ENCODE data around the gene LONP2.

The LONP2 gene

DNA sequence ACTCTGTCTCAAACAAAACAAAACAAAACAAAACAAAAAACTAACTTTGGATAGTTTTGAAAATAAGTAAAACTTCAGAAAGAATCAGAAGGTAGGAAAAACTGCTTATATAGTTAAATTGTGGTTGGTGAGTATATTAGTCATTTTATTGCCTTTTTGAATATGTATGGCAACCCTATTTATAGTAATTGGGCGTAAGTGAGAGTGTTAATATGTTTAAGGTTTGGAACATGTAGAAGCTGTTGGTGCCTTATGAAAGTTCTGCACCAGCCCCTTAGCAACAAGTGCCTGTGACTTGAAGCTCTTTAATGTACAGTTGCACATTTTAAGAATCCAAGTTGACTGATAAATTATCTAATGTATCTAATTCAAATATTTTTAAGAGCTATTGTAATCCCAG, 50.6 kb downstream of the LONP2 start:
- H3K27ac ChIP-seq (ENCODE audit: low read length), result no peak overlapping the region
- peaks cover 7% of the 10 kb centered on the region for H3K36me3 ChIP-seq (replicated peaks; ENCODE audit: insufficient read depth, low read length)
- no peak overlapping the region for H2AFZ ChIP-seq (ENCODE audit: low read length)
- no peaks in the 10 kb centered on the region for H3K4me1 ChIP-seq (ENCODE audit: low read length)
- H3K4me2 ChIP-seq (ENCODE audit: low read depth, low read length), result no peak overlapping the region
- H3K79me2 ChIP-seq (ENCODE audit: low read length), result no peaks in the 10 kb centered on the region
- H3K27me3 ChIP-seq (replicated peaks; ENCODE audit: insufficient read depth, low read length), result no peaks in the 10 kb centered on the region
- TF ChIP-seq EZH2 (optimal IDR thresholded peaks at IDR 0.05; ENCODE audit: low read depth, low read length) (no peak), EZH2phosphoT487 (IDR thresholded peaks at IDR 0.05; ENCODE audit: low read length) (no peak)
- TF ChIP-seq, protein P1, sequence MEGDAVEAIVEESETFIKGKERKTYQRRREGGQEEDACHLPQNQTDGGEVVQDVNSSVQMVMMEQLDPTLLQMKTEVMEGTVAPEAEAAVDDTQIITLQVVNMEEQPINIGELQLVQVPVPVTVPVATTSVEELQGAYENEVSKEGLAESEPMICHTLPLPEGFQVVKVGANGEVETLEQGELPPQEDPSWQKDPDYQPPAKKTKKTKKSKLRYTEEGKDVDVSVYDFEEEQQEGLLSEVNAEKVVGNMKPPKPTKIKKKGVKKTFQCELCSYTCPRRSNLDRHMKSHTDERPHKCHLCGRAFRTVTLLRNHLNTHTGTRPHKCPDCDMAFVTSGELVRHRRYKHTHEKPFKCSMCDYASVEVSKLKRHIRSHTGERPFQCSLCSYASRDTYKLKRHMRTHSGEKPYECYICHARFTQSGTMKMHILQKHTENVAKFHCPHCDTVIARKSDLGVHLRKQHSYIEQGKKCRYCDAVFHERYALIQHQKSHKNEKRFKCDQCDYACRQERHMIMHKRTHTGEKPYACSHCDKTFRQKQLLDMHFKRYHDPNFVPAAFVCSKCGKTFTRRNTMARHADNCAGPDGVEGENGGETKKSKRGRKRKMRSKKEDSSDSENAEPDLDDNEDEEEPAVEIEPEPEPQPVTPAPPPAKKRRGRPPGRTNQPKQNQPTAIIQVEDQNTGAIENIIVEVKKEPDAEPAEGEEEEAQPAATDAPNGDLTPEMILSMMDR (IDR thresholded peaks at IDR 0.05; ENCODE audit: low read length), result no peak
- DNase-seq, result no peak
- H3K4me3 ChIP-seq (ENCODE audit: low read length), result no peak overlapping the region
- no peaks in the 10 kb centered on the region for H4K20me1 ChIP-seq (ENCODE audit: insufficient read depth, low read length)
- no peaks in the 10 kb centered on the region for H3K9me2 ChIP-seq (replicated peaks; ENCODE audit: insufficient read depth, low read length)
- no peak overlapping the region for H3K9ac ChIP-seq (ENCODE audit: low read length)
- H3F3A ChIP-seq (ENCODE audit: insufficient read depth, low read length), result no peaks in the 10 kb centered on the region
- no peaks in the 10 kb centered on the region for H3K9me3 ChIP-seq (replicated peaks; ENCODE audit: insufficient read depth, low read length)

DNA sequence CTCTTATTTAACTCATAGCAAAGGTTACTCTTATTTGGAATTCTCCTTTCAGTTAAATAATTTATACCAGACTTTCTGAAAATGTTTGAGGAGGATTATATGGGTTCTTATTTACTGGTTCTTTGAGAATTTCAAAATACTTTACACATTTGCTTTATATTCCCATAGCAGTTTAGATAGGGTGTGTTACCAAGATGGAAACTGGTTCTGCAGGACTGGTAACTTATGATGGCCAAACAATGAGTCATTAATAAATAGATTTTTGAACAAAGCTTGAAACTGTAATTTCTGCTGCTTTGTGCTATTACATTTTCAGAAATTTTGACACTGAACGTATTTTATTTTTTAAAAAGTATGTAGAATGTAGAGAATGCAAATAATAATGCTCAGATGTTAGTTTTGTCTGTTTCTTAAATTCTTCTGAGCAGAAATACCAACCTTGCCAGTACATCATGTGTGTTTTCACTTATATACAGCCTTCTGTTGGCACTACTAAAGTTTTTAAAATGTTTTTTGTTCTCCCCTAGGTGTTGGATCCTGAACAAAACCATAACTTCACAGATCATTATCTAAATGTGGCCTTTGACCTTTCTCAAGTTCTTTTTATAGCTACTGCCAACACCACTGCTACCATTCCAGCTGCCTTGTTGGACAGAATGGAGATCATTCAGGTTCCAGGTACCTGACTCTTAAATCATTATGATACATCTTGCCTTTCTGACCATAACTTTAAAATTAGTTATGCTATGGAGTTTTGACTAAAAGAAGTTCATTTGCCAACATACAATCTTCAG, 51.6 kb downstream of the LONP2 start:
- Histone ChIP-seq H3K36me3 (replicated peaks; ENCODE audit: insufficient read depth, low read length) (peaks cover 7% of the 10 kb centered on the region), H3K4me1 (ENCODE audit: low read length) (no peaks in the 10 kb centered on the region), H3K4me2 (ENCODE audit: low read depth, low read length) (no peak overlapping the region), H3K9me3 (replicated peaks; ENCODE audit: insufficient read depth, low read length) (no peaks in the 10 kb centered on the region), H3K9ac (ENCODE audit: low read length) (no peak overlapping the region), H3K27me3 (replicated peaks; ENCODE audit: insufficient read depth, low read length) (no peaks in the 10 kb centered on the region), H3K27ac (ENCODE audit: low read length) (no peak overlapping the region), H3K4me3 (ENCODE audit: low read length) (no peak overlapping the region), H4K20me1 (ENCODE audit: insufficient read depth, low read length) (no peaks in the 10 kb centered on the region), H2AFZ (ENCODE audit: low read length) (no peak overlapping the region), H3K79me2 (ENCODE audit: low read length) (no peaks in the 10 kb centered on the region), H3K9me2 (replicated peaks; ENCODE audit: insufficient read depth, low read length) (no peaks in the 10 kb centered on the region), H3F3A (ENCODE audit: insufficient read depth, low read length) (no peaks in the 10 kb centered on the region)
- no peak for DNase-seq
- TF ChIP-seq EZH2phosphoT487 (IDR thresholded peaks at IDR 0.05; ENCODE audit: low read length), result no peak
- TF ChIP-seq, protein P1 (IDR thresholded peaks at IDR 0.05; ENCODE audit: low read length), result no peak
- TF ChIP-seq EZH2 (optimal IDR thresholded peaks at IDR 0.05; ENCODE audit: low read depth, low read length), result no peak

DNA sequence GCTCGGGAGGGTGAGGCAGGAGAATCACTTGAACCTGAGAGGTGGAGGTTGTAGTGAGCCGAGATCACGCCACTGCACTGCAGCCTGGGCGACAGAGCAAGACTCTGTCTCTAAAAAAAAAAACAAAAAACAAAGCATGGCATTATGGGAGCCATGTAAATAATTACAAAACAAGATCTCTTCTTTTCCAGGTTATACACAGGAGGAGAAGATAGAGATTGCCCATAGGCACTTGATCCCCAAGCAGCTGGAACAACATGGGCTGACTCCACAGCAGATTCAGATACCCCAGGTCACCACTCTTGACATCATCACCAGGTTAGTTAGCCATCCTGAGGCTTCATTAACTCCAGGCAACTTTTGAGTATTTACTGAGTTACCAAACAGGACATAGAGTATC, 55.4 kb downstream of the LONP2 start:
- DNase-seq, result no peak
- no peaks in the 10 kb centered on the region for H3K27me3 ChIP-seq (replicated peaks; ENCODE audit: insufficient read depth, low read length)
- H3K9me3 ChIP-seq (replicated peaks; ENCODE audit: insufficient read depth, low read length), result no peaks in the 10 kb centered on the region
- H3K9ac ChIP-seq (ENCODE audit: low read length), result no peak overlapping the region
- H3K36me3 ChIP-seq (replicated peaks; ENCODE audit: insufficient read depth, low read length), result peaks cover 10% of the 10 kb centered on the region; the same call in 1 of the 2 replicates
- H3K79me2 ChIP-seq (ENCODE audit: low read length), result no peaks in the 10 kb centered on the region
- no peaks in the 10 kb centered on the region for H4K20me1 ChIP-seq (ENCODE audit: insufficient read depth, low read length)
- TF ChIP-seq EZH2 (optimal IDR thresholded peaks at IDR 0.05; ENCODE audit: low read depth, low read length), result no peak
- TF ChIP-seq, protein P1 (IDR thresholded peaks at IDR 0.05; ENCODE audit: low read length), result no peak
- no peak for TF ChIP-seq EZH2phosphoT487 (IDR thresholded peaks at IDR 0.05; ENCODE audit: low read length)
- H3K4me2 ChIP-seq (ENCODE audit: low read depth, low read length), result no peak overlapping the region
- H3K9me2 ChIP-seq (replicated peaks; ENCODE audit: insufficient read depth, low read length), result no peaks in the 10 kb centered on the region
- no peak overlapping the region for H3K27ac ChIP-seq (ENCODE audit: low read length)
- no peaks in the 10 kb centered on the region for H3F3A ChIP-seq (ENCODE audit: insufficient read depth, low read length)
- no peak overlapping the region for H3K4me3 ChIP-seq (ENCODE audit: low read length)
- no peaks in the 10 kb centered on the region for H3K4me1 ChIP-seq (ENCODE audit: low read length)
- no peak overlapping the region for H2AFZ ChIP-seq (ENCODE audit: low read length)
